K562 treated with DMSO at 1 percent for 12 hours (cell line): ENCODE results near the gene PCDHA1. TPM values are rescaled to one million over a fixed set of nuclear protein-coding genes. Genes with fewer than 3 reads are reported as not detected.

Experiments used
- total RNA-seq: library from RNA; unstranded; fragments of 300-600 nt; gene quantifications from 2 replicates; pipeline ENCODE4 v1.2.3, GENCODE V29; 2022; ENCODE audit not compliant: insufficient read depth

The PCDHA1 gene
- not detected in 2 replicates for total RNA-seq

DNA sequence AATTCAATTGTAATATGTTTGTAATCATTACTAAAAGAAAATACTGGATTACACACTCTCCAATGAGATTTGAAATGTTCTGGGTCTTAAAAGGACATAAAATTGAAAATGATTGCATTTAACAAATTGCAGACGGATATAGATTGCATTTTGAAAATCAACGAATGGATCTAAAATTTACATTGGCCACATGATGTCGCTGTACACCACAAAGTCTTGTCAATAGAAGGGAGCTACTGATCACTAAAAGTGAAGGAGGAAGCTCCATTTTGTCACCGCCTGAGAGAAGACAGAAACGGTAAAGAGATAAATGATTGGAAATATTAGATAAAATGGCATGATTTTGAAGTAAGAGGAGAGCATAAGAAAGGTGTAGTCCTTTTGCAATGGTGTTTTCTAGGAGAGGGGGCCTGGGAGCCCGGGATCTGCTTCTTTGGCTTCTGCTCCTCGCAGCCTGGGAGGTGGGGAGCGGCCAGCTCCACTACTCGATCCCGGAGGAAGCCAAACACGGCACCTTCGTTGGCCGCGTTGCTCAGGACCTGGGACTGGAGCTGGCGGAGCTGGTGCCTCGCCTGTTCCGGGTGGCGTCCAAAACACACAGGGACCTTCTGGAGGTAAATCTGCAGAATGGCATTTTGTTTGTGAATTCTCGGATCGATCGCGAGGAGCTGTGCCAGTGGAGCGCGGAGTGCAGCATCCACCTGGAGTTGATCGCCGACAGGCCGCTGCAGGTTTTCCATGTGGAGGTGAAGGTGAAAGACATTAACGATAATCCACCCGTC is at the start of gene PCDHA1:
Gene PCDHA1 (plus strand): TSS at position 236 of the 782 bp plus-strand sequence.

GRCh38 chr5:140794595-140795258 is 8.8 kb downstream of the PCDHA1 start, which contains the start of gene PCDHA2:
Gene PCDHA2 (plus strand): TSS chr5:140794852.

GRCh38 chr5:140800816-140801493 is 15.0 kb downstream of the PCDHA1 start, which contains the start of gene PCDHA3:
Gene PCDHA3 (plus strand): TSS chr5:140801057.

DNA sequence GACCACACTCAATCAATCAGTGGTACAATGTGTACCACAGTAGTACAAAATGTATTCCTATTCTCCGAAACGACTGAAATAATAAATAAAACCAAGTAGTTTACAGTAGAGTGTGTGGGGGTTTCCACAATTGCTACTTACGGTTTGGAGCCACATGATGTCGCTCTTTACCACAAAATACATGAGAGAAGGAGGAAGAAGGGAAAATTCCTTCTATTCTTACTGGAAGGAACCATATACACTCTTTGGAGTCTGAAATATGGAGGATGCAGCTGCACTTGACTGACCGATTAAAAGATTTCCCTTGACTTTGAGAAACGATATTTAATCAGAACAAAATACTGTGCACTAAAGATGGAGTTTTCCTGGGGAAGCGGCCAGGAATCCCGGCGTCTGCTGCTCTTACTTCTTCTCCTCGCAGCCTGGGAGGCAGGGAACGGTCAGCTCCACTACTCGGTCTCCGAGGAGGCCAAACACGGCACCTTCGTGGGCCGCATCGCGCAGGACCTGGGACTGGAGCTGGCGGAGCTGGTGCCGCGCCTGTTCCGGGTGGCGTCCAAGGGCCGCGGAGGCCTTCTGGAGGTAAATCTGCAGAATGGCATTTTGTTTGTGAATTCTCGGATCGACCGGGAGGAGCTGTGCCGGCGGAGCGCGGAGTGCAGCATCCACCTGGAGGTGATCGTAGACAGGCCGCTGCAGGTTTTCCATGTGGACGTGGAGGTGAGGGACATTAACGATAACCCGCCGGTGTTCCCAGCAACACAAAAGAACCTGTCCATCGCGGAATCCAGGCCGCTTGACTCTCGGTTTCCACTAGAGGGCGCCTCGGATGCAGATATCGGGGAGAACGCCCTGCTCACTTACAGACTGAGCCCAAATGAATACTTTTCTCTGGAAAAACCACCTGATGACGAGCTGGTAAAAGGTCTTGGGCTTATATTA is 21.2 kb downstream of the PCDHA1 start, which contains the start of gene PCDHA4:
Gene PCDHA4 (plus strand): TSS at position 235 of the 942 bp plus-strand sequence.

DNA sequence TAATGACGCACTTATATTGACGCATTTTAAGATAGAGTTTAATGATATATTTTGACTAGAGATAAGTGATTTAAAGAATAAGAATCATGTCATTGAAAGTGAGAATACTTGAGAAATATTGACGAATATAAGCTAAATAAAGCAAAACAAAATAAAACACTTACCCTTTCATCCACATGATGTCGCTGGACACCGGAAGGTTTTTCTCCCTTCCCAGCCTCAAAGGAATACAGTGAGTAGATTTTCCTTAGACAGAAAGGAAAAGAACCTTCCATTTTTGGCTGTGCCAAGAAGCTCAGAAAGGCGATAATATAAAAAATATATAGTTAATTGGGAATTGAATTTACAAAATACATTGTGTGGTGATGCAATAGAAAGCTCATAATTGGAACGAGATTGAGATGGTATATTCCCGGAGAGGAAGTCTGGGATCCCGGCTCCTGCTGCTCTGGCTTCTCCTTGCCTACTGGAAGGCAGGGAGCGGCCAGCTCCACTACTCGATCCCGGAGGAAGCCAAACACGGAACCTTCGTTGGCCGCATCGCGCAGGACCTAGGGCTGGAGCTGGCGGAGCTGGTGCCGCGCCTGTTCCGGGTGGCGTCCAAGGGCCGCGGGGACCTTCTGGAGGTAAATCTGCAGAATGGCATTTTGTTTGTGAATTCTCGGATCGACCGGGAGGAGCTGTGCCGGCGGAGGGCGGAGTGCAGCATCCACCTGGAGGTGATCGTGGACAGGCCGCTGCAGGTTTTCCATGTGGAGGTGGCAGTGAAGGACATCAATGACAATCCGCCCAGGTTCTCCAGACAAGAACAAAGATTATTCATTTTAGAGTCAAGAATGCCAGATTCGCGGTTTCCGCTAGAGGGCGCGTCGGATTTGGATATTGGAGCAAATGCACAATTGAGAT is 35.7 kb downstream of the PCDHA1 start, which contains the start of gene PCDHA5:
Gene PCDHA5 (plus strand): TSS at position 239 of the 906 bp plus-strand sequence.

DNA sequence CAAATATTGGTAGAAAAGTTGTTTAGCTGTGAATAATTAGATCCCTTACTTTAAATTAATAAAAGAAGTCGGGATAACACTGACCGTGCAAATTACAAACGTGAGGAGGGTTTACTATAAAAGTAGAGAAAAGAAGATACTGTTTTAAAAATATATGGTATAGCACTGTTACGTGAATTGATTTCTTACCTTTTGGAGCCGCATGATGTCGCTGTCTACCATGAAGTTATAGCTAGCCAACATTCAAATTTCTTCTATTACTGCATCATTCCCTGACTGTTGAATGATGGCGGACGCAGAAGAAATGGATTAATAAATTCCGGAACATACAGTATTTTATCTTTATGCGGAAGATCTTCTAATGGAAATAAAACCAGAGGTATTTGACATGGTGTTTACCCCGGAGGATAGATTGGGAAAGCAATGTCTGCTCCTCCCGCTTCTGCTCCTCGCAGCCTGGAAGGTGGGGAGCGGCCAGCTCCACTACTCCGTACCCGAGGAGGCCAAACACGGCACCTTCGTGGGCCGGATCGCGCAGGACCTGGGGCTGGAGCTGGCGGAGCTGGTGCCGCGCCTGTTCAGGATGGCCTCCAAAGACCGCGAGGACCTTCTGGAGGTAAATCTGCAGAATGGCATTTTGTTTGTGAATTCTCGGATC is 41.9 kb downstream of the PCDHA1 start, which contains the start of gene PCDHA6:
Gene PCDHA6 (plus strand): TSS at position 257 of the 658 bp plus-strand sequence. CDS start 132 bp downstream, at position 389.

GRCh38 chr5:140833993-140834392 is 48.1 kb downstream of the PCDHA1 start, which contains the start of gene PCDHA7:
Gene PCDHA7 (plus strand): TSS chr5:140834269. CDS start chr5:140834384, 115 bp downstream.

DNA sequence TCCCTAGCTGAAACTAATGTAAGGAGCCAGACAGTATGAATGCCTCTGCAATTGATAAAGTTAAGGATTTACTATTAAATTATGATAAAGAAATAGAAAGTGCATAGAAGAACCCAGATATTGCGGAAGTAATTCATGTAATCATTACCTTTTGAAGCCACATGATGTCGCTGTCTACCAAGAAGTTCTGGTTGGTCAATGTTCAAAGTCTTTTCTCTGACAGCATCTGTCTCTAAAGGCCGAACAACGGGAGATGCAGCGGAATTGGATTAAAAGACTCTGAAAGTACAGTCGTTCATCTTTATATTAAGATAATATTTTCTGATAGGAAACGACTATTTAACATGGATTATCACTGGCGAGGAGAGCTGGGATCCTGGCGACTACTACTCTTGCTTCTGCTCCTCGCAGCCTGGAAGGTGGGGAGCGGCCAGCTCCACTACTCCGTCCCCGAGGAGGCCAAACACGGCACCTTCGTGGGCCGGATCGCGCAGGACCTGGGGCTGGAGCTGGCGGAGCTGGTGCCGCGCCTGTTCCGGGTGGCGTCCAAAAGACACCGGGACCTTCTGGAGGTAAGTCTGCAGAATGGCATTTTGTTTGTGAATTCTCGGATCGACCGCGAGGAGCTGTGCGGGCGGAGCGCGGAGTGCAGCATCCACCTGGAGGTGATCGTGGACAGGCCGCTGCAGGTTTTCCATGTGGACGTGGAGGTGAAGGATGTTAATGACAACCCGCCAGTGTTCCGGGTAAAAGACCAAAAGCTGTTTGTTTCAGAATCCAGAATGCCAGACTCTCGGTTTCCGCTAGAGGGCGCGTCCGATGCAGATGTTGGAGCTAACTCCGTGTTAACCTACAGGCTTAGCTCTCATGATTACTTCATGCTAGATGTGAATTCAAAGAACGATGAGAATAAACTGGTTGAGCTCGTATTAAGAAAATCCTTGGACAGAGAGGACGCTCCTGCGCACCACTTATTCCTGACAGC is 55.3 kb downstream of the PCDHA1 start, which contains the start of gene PCDHA8:
Gene PCDHA8 (plus strand): TSS at position 210 of the 985 bp plus-strand sequence. CDS start 135 bp downstream, at position 345.

GRCh38 chr5:140848139-140849102 is 62.5 kb downstream of the PCDHA1 start, which contains the start of gene PCDHA9:
Gene PCDHA9 (plus strand): TSS chr5:140848382. CDS start chr5:140848496, 114 bp downstream.

DNA sequence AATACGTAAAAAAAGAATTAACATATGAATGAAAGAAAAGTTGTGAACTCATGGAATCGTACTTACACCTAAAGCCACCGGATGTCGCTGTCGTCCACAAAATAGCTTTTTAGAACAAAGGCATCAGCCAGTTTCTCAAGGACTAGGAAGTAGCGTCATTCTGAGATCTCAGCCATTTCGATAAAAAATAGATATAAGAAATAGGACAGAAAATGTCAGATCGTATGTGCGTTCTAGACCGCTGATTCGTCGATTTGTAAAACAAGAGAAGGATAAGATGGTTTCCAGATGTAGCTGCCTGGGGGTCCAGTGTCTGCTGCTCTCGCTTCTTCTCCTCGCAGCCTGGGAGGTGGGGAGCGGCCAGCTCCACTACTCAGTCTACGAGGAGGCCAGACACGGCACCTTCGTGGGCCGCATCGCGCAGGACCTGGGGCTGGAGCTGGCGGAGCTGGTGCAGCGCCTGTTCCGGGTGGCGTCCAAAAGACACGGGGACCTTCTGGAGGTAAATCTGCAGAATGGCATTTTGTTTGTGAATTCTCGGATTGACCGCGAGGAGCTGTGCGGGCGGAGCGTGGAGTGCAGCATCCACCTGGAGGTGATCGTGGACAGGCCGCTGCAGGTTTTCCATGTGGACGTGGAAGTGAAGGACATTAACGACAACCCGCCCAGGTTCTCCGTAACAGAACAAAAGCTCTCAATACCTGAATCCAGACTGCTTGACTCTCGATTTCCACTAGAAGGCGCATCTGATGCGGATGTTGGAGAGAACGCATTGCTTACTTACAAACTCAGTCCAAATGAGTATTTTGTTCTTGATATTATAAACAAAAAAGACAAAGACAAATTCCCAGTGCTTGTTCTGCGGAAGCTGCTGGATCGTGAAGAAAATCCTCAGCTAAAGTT is 70.1 kb downstream of the PCDHA1 start, which contains the start of gene PCDHA10:
Gene PCDHA10 (plus strand): TSS at position 126 of the 903 bp plus-strand sequence. CDS start 152 bp downstream, at position 278.

DNA sequence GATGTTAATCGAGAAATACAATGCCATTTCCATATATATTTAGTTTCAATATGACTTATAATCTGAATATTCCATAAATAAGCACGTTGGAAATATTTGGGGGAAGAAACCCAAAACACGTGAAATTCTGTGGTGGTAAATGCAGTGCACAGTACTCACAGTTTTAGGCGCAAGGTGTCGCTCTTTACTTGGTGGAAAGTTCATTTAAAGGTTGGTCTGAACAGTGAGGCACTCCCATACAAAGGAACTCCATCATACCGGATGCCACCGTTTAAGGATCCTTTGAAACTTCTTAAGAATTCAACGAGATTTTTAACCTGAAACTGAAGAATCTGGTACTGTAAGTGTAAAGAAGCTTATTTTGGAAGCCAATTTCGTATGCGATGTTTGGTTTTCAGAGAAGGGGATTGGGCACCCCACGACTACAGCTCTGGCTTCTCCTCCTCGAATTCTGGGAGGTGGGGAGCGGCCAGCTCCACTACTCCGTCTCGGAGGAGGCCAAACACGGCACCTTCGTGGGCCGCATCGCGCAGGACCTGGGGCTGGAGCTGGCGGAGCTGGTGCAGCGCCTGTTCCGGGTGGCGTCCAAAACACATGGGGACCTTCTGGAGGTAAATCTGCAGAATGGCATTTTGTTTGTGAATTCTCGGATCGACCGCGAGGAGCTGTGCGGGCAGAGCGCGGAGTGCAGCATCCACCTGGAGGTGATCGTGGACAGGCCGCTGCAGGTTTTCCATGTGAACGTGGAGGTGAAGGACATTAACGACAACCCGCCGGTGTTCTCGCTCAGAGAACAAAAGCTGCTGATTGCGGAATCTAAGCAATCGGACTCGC is 83.0 kb downstream of the PCDHA1 start, which contains the start of gene PCDHA11:
Gene PCDHA11 (plus strand): TSS at position 237 of the 834 bp plus-strand sequence. CDS start 147 bp downstream, at position 384.

GRCh38 chr5:140875085-140876065 is 89.4 kb downstream of the PCDHA1 start, which contains the start of gene PCDHA12:
Gene PCDHA12 (plus strand): TSS chr5:140875308. CDS start chr5:140875473, 165 bp downstream.

DNA sequence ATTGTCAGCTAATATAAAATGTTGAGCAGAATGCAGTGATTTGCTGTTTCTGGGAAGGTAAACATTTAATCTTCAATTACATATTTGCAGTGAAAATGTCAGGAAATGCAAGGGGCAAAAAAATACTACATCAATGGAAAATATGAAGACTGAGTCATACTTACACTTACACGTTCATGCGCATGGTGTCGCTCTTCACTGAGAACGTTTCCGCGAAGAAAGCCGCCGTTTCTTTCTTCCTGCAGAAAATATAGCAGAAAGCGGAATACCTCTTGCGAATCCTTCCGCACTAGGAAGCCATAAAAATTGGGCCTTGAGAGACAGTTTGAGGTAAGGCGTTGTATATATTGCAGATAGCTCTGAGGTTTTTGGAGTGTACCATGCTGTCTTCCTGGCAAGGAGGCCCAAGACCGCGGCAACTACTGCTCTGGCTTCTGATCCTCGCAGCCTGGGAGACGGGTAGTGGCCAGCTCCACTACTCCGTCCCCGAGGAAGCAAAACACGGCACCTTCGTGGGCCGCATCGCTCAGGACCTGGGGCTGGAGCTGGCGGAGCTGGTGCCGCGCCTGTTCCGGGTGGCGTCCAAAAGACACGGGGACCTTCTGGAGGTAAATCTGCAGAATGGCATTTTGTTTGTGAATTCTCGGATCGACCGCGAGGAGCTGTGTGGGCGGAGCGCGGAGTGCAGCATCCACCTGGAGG is 96.1 kb downstream of the PCDHA1 start, which contains the start of gene PCDHA13:
Gene PCDHA13 (plus strand): TSS at position 236 of the 702 bp plus-strand sequence. CDS start 145 bp downstream, at position 381.

